GM19455 (cell line): ENCODE measurements around the gene CIART.

ENCODE experiments used
- ATAC-seq: cut with Tn5 transposase; IDR thresholded peaks from one replicate; pipeline ENCODE4 v1.9.1; 2021; ENCODE audit not compliant: unreplicated experiment

The CIART gene

GRCh38 chr1:150261367-150261766 is 21.0 kb upstream of the CIART start:
- no peak for ATAC-seq

GRCh38 chr1:150262388-150263320 is 19.7 kb upstream of the CIART start:
- ATAC-seq = no peak

DNA sequence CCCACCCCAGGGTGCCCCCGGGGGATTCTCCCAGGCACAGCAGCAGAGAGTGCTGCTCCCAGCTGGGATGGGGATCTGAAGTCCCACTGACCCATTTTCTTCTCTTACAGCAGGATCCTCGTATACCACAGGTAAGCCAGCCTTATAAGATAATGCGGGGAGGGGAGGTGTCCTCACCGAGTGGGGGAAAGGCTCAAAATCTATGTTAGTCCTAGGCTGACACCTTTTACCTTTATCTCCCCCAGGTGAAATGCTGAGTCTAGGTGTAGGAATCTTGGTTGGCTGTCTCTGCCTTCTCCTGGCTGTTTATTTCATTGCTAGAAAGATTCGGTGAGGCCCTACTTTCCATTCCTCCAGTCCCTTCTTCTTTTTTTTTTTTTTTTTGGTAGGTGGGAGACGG is 18.8 kb upstream of the CIART start:
- no peak for ATAC-seq

DNA sequence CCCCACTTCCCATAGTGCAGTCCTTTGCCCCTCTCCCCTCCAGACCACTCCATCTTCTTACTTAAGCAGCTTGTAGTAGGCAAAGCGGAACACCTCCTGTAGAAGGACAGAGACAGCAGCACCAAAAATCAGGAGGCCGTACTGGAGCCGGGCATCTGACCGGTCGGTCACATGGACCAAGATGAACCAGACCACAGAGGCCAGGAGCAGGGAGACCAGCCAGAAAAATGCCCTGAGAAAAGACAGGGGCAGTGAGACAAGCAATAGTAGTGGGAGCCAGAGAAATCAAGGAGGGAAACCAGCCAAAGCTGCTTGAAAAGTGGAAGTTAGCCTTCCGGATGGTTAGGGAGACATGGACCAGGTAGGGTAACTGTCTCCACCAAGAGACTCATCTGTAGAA is 14.5 kb upstream of the CIART start:
- ATAC-seq = no peak

DNA sequence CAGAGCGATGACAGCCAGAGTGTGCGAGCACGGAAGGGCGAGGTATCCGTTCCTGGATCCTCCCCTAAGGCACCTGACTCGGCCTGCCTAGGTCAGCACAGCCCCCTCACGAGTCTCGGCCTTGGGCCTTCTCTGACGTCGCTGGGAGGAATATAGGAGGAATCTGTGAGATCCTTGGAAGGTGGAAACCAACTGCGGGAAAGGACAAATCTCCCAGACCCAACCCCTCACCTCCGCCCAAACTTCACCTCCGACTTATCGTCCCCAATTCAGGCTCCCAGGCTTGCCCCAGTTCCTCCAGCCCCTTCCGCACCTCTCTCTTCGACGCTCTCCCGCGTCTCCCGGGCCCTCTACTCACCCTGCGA is 14.0 kb upstream of the CIART start:
- ATAC-seq = peak; percentile 4

DNA sequence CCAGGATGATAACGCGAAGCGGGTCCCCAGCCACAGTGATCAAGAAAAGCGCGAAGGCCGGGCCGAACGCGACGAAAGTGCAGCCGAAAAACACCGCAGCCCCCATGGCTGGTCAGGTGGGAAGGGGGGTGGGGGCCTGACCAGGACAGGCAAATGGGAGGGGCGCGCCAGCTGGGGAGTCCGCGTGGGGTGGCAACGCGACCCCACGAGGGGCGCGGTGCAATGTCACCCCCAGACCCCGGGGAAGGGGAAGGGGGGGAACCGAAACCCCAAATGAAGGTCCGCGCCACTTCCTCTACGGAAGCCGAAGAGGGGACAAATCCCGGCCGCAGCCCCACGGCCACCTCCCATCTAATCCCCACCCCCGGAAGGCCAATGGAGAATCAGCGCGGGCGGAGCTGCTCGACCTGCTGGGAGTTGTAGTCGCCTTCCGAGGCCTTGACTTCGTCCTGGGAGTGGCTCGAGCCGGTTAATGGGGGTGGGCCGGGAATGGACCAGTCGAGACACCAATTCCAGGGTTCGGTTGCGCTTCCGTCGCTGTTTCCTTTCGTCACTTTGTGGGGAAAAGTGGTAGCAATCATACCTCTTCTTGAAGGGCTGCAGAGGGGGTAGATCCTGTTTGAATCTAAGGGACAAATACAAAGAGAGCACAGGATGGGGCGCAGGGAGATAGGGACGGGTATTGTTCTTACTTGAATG is 13.5 kb upstream of the CIART start, which contains the start of gene APH1A:
APH1A (minus strand) TSS at position 312 of the 699 bp plus-strand sequence; CDS start at position 106, 206 bp downstream.
- peak; percentile 94 for ATAC-seq

DNA sequence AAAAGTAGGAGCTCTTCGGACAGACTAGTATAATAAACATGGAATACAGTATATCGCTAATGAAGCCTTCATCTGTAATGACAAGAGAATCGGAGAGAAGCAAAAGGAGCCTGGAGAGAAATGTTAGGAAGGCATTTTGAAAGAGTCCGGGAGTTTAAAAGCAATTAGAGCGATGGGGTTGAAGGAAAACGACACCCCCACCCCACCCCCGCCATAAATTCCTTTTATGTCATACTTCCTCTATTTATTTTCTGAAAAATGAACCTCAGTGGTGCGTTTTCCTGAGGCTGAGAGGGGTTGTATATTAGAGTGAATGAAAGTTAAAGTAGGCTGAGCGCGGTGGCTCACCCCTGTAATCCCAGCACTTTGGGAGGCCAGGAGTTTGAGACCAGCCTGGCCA is 12.9 kb upstream of the CIART start:
- ATAC-seq = no peak

DNA sequence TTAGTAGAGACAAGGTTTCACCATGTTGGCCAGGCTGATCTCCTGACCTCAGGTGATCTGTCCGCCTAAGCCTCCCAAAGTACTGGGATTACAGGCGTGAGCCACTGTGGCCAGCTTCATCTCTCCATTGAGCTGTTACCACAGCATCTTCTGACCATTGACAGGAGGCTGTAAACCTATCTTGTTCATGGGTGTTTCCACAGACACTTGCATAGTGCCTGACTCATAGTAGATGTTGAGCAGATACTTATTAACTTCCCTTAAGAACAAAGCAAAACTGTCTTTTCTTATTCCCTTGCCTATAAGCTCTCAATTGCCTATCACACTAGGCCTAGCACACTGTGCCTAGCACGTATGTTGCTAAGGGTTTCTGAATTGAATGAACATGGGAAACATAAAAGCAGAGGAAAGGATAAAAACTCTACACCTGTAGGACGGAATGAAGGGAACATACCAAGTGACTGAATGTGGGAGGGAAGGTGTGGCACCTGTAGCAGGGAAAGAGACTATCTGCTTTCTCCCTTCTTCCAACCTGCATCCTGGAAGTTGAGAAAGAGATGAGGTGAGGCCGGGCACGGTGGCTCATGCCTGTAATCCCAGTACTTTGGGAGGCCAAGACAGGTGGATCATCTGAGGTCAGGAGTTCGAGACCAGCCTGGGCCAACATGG is 10.9 kb upstream of the CIART start:
- no peak for ATAC-seq

- ATAC-seq = no peak
Measured at GRCh38 chr1:150273311-150273710, 9.0 kb upstream of the CIART start.

DNA sequence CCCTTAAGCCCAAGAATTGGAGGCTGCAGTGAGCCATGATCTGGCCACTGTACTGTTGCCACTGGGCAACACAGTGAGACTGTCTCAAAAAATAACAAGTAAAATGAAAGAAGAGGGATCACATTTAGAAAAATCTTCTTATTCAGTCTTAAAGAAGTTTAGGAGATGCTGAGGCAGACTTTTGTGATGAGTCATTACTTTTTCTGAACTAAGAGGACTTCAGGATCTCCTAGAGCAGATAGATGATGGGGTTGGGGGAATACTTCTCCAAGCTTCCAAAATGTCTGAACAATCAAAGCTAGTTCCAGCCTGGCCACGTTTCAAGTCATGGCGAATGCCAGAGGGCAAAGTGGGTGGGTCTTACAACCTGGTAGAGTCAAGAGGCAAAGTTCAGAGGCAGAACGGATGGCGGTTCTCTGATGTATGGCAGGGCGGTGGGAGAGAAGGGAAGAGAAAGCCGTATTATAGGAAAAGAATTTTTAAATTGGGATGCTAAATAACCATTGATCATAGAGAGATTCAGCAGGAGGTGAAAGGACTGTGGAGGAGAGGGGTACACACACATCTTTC is 2.1 kb upstream of the CIART start:
- no peak for ATAC-seq

- ATAC-seq = no peak
Measured at GRCh38 chr1:150281221-150281757, 1.1 kb upstream of the CIART start.

GRCh38 chr1:150282558-150282958 is 204 bp downstream of the CIART start:
- no peak for ATAC-seq

GRCh38 chr1:150283260-150283659 is 906 bp downstream of the CIART start:
- no peak for ATAC-seq

- no peak for ATAC-seq
Measured at GRCh38 chr1:150288382-150288781, 6.0 kb downstream of the CIART start.

DNA sequence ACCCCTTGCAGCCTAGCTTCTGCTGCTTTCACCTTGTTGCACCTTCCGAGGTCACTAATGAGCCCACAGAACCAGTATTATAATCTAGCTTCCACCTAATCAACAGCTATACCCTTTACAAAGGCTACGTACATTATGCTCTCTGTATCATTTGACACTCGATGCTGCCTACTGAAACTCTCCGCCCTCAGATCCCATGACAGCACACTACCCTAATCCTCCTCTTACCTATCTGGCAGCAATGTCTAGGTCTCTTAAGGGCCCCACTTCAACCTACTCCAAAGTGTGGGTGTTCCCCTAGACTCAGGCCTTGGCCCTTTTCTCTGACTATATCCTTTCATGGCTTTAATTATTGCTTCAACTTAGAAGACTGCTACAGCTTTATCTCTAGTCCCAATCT is 6.5 kb downstream of the CIART start:
- ATAC-seq = no peak

- peak; percentile 84 for ATAC-seq
Measured at GRCh38 chr1:150293433-150294253, 11.3 kb downstream of the CIART start, which contains the start of gene MRPS21. MRPS21 (plus strand) TSS chr1:150293861; CDS start chr1:150294367, 506 bp downstream.

GRCh38 chr1:150295476-150295875 is 13.1 kb downstream of the CIART start:
- ATAC-seq = no peak

- no peak for ATAC-seq
Measured at GRCh38 chr1:150299716-150300115, 17.4 kb downstream of the CIART start.

DNA sequence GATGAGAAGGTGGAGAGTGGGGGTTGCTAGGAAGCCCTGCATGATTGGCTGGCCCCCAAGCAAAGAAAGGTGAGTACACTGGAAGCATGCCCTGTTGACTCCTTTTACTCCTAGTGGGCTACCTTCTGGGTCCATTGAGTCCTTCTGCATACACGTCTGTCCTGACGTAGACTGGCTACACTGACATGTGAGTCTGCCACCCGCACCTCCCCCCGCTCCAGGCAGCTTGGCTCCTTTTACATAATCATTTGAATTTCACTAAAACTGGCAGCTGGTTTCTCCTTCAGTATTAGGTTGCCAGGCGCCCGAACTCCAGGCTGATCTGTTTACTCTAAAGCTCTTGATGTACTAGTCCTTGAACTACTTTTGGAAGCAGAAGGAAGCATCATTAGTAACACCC is 20.0 kb downstream of the CIART start:
- no peak for ATAC-seq

- no peak for ATAC-seq
Measured at GRCh38 chr1:150302902-150303301, 20.5 kb downstream of the CIART start.
